HG03045 (cell line): ENCODE results near the gene CFAP157.

Source experiments
- ATAC-seq: cut with Tn5 transposase; IDR thresholded peaks from one replicate; pipeline ENCODE4 v1.9.1; 2021; ENCODE audit warnings: mild to moderate bottlenecking, moderate library complexity; ENCODE audit not compliant: unreplicated experiment

The CFAP157 gene

GRCh38 chr9:127734247-127734746 lies 27.5 kb downstream of the CFAP157 start:
- ATAC-seq, result no peak

GRCh38 chr9:127734747-127735529 lies 28.1 kb downstream of the CFAP157 start, which contains the start of gene TOR2A:
TOR2A (minus strand) TSS chr9:127735294; CDS start chr9:127735270, 24 bp downstream.
- peak; percentile 85 for ATAC-seq

DNA sequence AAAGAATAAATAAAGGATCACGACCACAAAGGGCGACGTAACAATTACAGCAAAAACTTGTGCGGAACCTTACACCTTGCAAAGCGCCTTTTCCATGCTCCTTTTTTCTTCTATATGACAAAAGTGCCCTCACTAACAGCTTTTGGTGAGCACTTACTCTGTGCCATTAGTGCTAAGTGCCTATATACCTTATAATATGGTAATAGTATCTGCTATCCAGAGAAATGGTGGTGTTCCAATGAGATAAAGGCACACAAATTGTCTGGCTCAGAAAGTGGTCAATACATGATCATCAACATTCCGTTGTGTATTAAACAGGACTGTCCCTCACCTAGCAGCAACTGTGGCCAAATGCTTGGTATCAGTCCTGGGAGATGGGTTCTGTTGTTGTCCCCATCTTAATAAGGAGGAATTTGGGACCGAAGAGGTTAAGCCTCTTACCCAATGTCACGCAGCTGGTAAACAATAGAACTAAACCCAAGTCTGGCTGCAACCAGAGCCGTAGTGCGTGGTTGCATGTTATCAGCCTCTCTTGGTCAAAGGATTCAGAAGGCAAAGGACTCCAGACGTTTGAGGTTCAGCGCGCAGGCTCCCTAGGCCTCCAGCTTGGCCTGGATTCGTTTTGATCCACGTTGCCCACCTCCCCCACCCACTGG lies 28.9 kb downstream of the CFAP157 start:
- no peak for ATAC-seq

DNA sequence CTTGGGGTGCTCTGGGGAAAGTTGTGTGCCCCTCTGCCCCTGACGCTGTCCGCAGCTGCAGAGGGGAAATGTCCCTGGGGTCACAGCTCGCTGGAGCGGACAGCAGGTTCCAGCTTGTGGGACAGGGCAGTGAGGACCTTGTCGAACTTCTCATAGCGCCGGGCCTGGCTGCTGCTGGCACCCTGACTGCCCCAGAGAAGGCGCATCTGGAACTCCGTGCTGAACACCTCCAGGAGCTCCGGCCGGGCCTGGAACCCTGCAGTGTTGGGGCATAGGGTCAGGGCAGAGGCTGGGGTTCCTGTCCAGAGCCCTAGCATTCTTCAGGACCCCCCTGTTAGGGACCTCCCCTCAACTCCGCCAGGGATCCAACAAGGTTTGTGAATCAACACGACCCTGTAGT lies 31.9 kb downstream of the CFAP157 start:
- no peak for ATAC-seq

- no peak for ATAC-seq
These were observed 33.0 kb downstream of the CFAP157 start for GRCh38 chr9:127739614-127740330.

- ATAC-seq, result no peak
These were observed 35.1 kb downstream of the CFAP157 start for GRCh38 chr9:127741831-127742434.

- no peak for ATAC-seq
These were observed 35.8 kb downstream of the CFAP157 start for GRCh38 chr9:127742435-127743088.

DNA sequence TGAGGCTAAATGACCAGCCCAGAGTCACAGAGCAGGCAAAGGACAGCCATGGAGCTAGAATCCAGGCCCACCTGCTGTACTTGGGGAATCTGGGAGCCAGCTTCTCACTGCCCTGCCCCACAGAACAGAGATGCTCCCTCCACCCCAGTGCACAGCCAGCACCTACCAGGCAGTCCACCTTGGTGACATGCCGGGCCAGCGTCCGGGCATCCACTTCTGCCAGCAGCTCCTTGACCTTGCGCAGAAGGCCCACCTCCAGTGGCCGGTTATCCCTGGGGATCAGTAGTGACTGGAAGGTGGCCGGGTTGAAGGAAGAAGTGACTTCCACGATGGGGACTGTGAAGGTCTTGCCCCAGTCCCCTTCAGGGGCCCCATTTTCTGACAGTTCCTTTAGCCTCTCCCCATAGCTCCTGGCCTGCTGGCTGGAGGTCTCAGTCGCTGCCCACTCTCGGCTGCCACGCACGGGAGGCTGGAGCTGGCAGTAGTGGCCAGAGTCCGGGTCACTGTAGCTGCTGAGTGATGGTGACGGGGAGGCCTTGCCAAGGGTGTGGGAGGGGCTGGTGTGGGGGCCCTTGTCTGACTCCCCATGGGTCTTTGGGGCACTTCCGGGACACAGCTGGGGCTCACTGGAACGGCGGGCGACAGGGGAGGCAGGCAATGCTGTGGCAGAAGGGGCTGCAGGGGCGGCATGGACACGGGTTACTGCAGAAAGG lies 37.8 kb downstream of the CFAP157 start:
- ATAC-seq, result no peak

DNA sequence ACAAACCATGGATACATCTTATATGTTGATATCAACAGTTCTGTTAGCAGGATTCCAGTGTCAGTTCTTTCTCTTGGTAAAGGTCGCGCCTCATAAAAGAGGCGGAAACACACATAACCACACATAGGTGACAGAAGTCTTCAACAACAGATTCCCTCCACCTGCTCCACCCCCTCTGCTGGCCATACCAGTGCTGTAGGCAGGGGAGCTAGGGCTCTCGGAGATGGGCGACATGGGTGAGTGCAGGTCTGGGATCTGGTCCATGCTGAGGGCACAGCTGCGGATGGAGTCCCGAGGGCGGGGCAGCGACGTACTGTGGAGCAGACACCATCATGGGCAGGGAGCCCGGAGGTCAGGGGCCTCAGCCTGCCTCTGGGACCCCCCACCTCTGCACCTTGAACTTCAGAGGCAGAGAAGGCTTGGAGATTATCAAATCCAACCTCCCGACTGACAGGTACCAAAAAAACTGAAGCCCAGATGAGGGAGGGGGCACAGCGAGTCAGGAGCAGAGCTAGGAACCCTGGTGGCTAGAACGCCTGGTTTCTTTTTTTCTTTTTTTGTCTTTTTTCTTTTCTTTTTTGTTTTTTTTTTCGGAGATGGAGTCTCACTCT lies 40.3 kb downstream of the CFAP157 start:
- ATAC-seq, result no peak

- no peak for ATAC-seq
These were observed 42.5 kb downstream of the CFAP157 start for GRCh38 chr9:127749090-127749787.

GRCh38 chr9:127751269-127752054 lies 44.7 kb downstream of the CFAP157 start:
- no peak for ATAC-seq

- ATAC-seq, result no peak
These were observed 46.4 kb downstream of the CFAP157 start for GRCh38 chr9:127753148-127753547.

GRCh38 chr9:127753622-127754021 lies 46.8 kb downstream of the CFAP157 start:
- no peak for ATAC-seq

DNA sequence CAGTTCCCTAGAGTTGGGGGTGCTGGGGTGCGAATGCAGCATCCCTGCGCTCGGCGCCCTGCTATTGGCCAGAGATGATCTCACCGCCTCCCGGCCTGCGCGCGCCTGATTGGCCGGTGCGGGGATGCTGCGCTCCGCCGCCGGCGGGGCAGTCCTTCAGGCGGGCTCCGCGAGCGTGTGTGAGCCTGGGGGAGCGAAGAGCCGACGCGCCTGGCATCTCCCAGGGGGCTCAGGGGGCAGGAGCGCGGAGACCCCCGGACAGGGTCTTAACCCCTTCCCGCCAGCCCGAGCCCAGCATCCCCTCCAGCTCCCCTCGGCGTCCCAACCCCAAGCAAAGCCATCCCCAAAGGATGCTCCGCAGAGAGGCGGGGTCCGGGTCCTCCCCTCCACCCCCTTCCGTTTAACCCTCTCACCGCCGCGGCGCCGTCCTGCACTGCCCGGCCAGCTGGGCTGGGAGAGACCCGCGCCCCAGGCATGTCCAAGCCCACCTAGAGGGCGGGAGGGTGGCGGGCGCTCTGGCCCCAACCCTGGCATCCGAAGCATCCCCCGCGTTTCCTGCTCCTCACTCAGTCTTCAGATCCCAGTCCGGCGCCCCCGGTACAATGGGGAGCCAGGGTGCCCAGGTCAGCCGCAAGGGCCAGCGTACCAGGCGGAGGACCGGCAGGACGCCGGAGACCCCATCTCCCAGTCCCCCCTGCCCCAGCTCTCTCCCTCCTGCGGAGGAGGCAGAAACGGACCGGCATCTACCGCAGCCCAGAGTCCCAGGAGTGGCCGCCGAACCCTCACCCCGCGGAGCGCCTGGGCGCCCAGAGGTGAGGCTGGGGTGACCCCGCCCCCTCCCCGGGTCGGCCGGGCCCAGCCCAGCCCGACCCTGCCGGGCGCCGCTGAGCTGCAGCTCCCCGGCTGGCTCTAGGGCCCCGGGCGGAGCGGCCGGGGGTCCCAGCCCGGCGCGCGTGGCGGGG lies 47.6 kb downstream of the CFAP157 start:
- no peak for ATAC-seq

GRCh38 chr9:127755061-127756060 lies 48.6 kb downstream of the CFAP157 start:
- no peak for ATAC-seq

- ATAC-seq, result no peak
These were observed 49.4 kb downstream of the CFAP157 start for GRCh38 chr9:127756233-127756632.
